Neural progenitor cell (in vitro differentiated cells): Measurements from ENCODE around the gene INTS11. TPM values are rescaled to one million over a fixed set of nuclear protein-coding genes. Genes with fewer than 3 reads are reported as not detected.

ENCODE experiments used
- DNase-seq: peaks from one replicate; pipeline ENCODE4 v3.0.0-alpha.2; 2016; ENCODE audit warnings: low spot score
- H2AFZ ChIP-seq: fragments of 200-600 bp; sonication (generic); replicated peaks from 2 replicates; pipeline ENCODE4 v1.6.1; 2016; ENCODE audit warnings: antibody characterized with exemption
- H3F3A ChIP-seq: fragments of 200-600 bp; sonication (generic); 2 replicates; pipeline ENCODE4 v1.6.1; 2016; ENCODE audit warnings: antibody characterized with exemption, low read depth
- H3K27ac ChIP-seq: fragments of 200-600 bp; sonication (generic); 2 replicates; pipeline ENCODE4 v1.5.1; 2016; ENCODE audit warnings: mild to moderate bottlenecking
- H3K27me3 ChIP-seq: fragments of 200-600 bp; sonication (generic); 2 replicates; pipeline ENCODE4 v1.6.1; 2016; ENCODE audit warnings: mild to moderate bottlenecking, moderate library complexity
- H3K36me3 ChIP-seq: fragments of 200-600 bp; sonication (generic); 2 replicates; pipeline ENCODE4 v1.5.1; 2016
- H3K4me1 ChIP-seq: fragments of 200-600 bp; sonication (generic); 2 replicates; pipeline ENCODE4 v1.6.1; 2016; ENCODE audit warnings: mixed run types
- H3K4me2 ChIP-seq: fragments of 200-600 bp; sonication (generic); 2 replicates; pipeline ENCODE4 v1.6.1; 2016
- H3K4me3 ChIP-seq: fragments of 200-600 bp; sonication (generic); 2 replicates; pipeline ENCODE4 v1.5.1; 2016
- H3K79me2 ChIP-seq: fragments of 200-600 bp; sonication (generic); 2 replicates; pipeline ENCODE4 v1.6.1; 2016; ENCODE audit warnings: low read depth
- H3K9ac ChIP-seq: fragments of 200-600 bp; sonication (generic); 2 replicates; pipeline ENCODE4 v1.6.1; 2016
- H3K9me3 ChIP-seq: fragments of 200-600 bp; sonication (generic); 2 replicates; pipeline ENCODE4 v1.5.1; 2016; ENCODE audit warnings: low read depth
- H4K20me1 ChIP-seq: fragments of 200-600 bp; sonication (generic); 2 replicates; pipeline ENCODE4 v1.6.1; 2016; ENCODE audit warnings: low read depth
- H3K27ac Mint-ChIP-seq: 3 replicates; pipeline ENCODE4 v1.8.0; 2021; ENCODE audit warnings: mixed read lengths
- H3K27me3 Mint-ChIP-seq: 2 replicates; pipeline ENCODE4 v1.8.0; 2022; ENCODE audit warnings: low read depth, mild to moderate bottlenecking, inconsistent platforms, moderate library complexity, mixed read lengths; ENCODE audit not compliant: insufficient read depth
- H3K36me3 Mint-ChIP-seq: 3 replicates; pipeline ENCODE4 v1.8.0; 2021; ENCODE audit warnings: mixed read lengths
- H3K4me1 Mint-ChIP-seq: 3 replicates; pipeline ENCODE4 v1.8.0; 2021; ENCODE audit warnings: mixed read lengths
- H3K4me3 Mint-ChIP-seq: 3 replicates; pipeline ENCODE4 v1.8.0; 2021; ENCODE audit warnings: mild to moderate bottlenecking, moderate library complexity, mixed read lengths
- H3K9me3 Mint-ChIP-seq: 3 replicates; pipeline ENCODE4 v1.8.0; 2020; ENCODE audit warnings: mixed read lengths
- EZH2 ChIP-seq: fragments of 200-600 bp; sonication (generic); IDR thresholded peaks from 2 replicates; pipeline ENCODE4 v1.6.1; 2017; ENCODE audit warnings: antibody characterized with exemption, mild to moderate bottlenecking, moderate library complexity
- EZH2phosphoT487 ChIP-seq: fragments of 200-600 bp; sonication (generic); IDR thresholded peaks from 2 replicates; pipeline ENCODE4 v1.6.1; 2017; ENCODE audit warnings: antibody characterized with exemption
- total RNA-seq: library from RNA; depleted of rRNA; stranded (reverse); fragments of >200 nt; gene quantifications from 2 replicates; pipeline ENCODE4 v1.2.3, GENCODE V29; 2015; ENCODE audit warnings: low replicate concordance
- TF ChIP-seq, protein P1 (sequence below): fragments of 200-600 bp; sonication (generic); IDR thresholded peaks from 2 replicates; pipeline ENCODE4 v1.5.1; 2017; ENCODE audit warnings: antibody characterized with exemption, mild to moderate bottlenecking

The INTS11 gene
- total RNA-seq, 1 donor from 2014 or later: 62.4 TPM

DNA sequence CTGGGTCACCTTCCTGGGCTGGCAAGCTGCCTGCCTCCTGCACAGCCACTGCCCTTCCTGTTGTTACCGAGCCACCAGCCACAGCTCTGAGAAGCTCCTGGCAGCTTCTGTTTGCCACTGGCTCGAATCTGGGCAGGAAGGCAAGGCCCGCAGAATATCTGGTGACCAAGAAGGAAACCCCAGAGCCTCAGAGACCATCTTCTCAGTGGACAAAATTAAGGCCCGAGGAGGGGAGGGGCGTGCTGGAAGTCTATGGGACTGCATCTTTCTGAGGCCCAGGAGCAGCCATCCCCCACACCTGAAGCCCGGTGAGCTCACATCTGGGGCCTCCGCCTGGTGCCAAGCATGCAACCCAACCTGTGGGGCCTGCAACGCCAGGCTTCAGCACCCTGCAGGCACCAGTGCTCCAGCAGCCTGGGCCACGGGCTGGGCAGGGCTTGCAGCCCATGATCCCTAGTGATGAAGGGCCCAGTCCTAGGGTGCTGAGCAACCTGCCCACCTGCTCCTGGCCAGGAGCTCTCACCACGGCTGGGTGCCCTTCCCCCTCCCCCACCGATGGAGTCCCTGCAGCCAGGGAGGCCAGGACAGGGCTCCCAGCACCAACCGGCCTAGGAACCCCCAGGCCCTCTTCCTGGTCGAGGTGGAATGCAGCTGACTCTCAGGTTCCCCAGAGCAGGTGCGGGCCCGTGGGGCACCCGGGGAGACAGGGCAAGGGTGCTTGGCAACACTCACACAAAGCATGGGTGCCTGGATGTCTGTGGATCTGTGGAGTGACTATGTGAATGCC, 1.0 kb upstream of the INTS11 start:
- Mint-ChIP-seq H3K4me1 (peaks cover 11% of the 10 kb centered on the region), H3K27me3 (peaks cover 11% of the 10 kb centered on the region), H3K27ac (no peak overlapping the region), H3K36me3 (peaks cover 6% of the 10 kb centered on the region), H3K9me3 (no peaks in the 10 kb centered on the region), H3K4me3 (peak overlapping the region; percentile 79)
- Histone ChIP-seq H3K4me1 (peaks cover 4% of the 10 kb centered on the region), H3K4me3 (peak overlapping the region; percentile 90), H3K4me2 (peak overlapping the region; percentile 99), H3K27me3 (no peaks in the 10 kb centered on the region), H3K36me3 (no peaks in the 10 kb centered on the region), H2AFZ (no peak overlapping the region), H3K79me2 (peaks cover 48% of the 10 kb centered on the region), H3K9me3 (no peaks in the 10 kb centered on the region), H3K9ac (peak overlapping the region; percentile 93), H4K20me1 (peaks cover 59% of the 10 kb centered on the region), H3K27ac (no peak overlapping the region), H3F3A (peaks cover 9% of the 10 kb centered on the region)
- DNase-seq: no peak
- TF ChIP-seq EZH2 (no peak), EZH2phosphoT487 (no peak)
- TF ChIP-seq, protein P1, sequence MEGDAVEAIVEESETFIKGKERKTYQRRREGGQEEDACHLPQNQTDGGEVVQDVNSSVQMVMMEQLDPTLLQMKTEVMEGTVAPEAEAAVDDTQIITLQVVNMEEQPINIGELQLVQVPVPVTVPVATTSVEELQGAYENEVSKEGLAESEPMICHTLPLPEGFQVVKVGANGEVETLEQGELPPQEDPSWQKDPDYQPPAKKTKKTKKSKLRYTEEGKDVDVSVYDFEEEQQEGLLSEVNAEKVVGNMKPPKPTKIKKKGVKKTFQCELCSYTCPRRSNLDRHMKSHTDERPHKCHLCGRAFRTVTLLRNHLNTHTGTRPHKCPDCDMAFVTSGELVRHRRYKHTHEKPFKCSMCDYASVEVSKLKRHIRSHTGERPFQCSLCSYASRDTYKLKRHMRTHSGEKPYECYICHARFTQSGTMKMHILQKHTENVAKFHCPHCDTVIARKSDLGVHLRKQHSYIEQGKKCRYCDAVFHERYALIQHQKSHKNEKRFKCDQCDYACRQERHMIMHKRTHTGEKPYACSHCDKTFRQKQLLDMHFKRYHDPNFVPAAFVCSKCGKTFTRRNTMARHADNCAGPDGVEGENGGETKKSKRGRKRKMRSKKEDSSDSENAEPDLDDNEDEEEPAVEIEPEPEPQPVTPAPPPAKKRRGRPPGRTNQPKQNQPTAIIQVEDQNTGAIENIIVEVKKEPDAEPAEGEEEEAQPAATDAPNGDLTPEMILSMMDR: no peak

GRCh38 chr1:1324084-1324523, 356 bp downstream of the INTS11 start:
- Histone ChIP-seq H3K4me1 (peaks cover 4% of the 10 kb centered on the region), H3K4me2 (peak overlapping the region; percentile 99), H4K20me1 (peaks cover 59% of the 10 kb centered on the region), H3K9me3 (no peaks in the 10 kb centered on the region), H3K9ac (peak overlapping the region; percentile 90), H3K79me2 (peaks cover 61% of the 10 kb centered on the region), H3K27me3 (no peaks in the 10 kb centered on the region), H3F3A (no peaks in the 10 kb centered on the region), H2AFZ (peak overlapping the region; percentile 22), H3K27ac (no peak overlapping the region), H3K36me3 (no peaks in the 10 kb centered on the region), H3K4me3 (peak overlapping the region; percentile 90)
- Mint-ChIP-seq H3K27ac (no peak overlapping the region), H3K4me1 (peaks cover 11% of the 10 kb centered on the region), H3K9me3 (no peaks in the 10 kb centered on the region), H3K36me3 (peaks cover 6% of the 10 kb centered on the region), H3K4me3 (peak overlapping the region; percentile 88), H3K27me3 (peaks cover 10% of the 10 kb centered on the region)
- TF ChIP-seq EZH2 (no peak), EZH2phosphoT487 (no peak)
- TF ChIP-seq, protein P1: no peak
- DNase-seq: no peak

DNA sequence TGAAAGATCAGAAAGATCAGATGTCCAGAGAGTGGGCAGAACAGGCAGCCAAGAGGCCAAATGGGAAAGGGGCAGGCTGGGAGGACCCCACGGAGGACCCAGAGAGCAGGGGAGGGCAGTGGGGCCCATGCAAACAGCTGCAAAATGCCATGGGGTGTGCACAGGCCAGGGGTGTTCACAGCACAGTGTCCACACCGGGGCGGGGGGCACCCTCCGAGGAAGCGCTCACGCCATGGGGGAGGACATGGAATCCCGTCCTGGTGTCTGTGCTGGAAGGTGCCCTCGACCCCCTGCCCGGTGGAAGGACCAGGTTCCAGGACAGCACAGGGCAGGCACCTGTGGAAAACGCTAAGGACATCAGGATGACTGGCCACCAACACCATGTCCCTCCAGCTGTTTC, 1.5 kb downstream of the INTS11 start:
- H2AFZ ChIP-seq: no peak overlapping the region
- H3K27me3 ChIP-seq: no peaks in the 10 kb centered on the region
- no peak for DNase-seq
- H3K27ac ChIP-seq: no peak overlapping the region
- no peaks in the 10 kb centered on the region for H3F3A ChIP-seq
- no peaks in the 10 kb centered on the region for H3K9me3 ChIP-seq
- Mint-ChIP-seq H3K27ac (no peak overlapping the region), H3K4me1 (peaks cover 11% of the 10 kb centered on the region), H3K36me3 (peaks cover 7% of the 10 kb centered on the region), H3K4me3 (peak overlapping the region; percentile 91), H3K9me3 (no peaks in the 10 kb centered on the region), H3K27me3 (peaks cover 13% of the 10 kb centered on the region)
- no peak overlapping the region for H3K4me3 ChIP-seq
- H3K4me1 ChIP-seq: peaks cover 4% of the 10 kb centered on the region
- peaks cover 71% of the 10 kb centered on the region for H3K79me2 ChIP-seq
- H3K9ac ChIP-seq: no peak overlapping the region
- H4K20me1 ChIP-seq: peaks cover 64% of the 10 kb centered on the region
- no peaks in the 10 kb centered on the region for H3K36me3 ChIP-seq
- H3K4me2 ChIP-seq: no peak overlapping the region
- TF ChIP-seq, protein P1: no peak
- no peak for TF ChIP-seq EZH2phosphoT487
- TF ChIP-seq EZH2: no peak
